Heart left ventricle (tissue), 16 donors: ENCODE data around the gene NECTIN1. TPM values are rescaled to one million over a fixed set of nuclear protein-coding genes. Genes with fewer than 3 reads are reported as not detected.

Experiments used
- ATAC-seq, 4 donors: fragments of 200-7000 bp; cut with Tn5 transposase; one replicate each; pipeline ENCODE4 v1.9.1; 2020 to 2022; ENCODE audit warnings: moderate library complexity in 4 of 4, mild to moderate bottlenecking in 3 of 4, moderate number of reproducible peaks in 1 of 4
- DNase-seq, 5 donors: peaks; one replicate each; pipeline ENCODE4 v3.0.0-alpha.2; 2020
- H3K27ac ChIP-seq, 12 donors: fragments of 200-600 bp; sonication (generic) in 4 of 12; one replicate each; pipeline versions ENCODE4 v1.5.0 to v1.8.0; 2016 to 2022; ENCODE audit warnings: mild to moderate bottlenecking in 2 of 12
- H3K27me3 ChIP-seq, 9 donors: fragments of 200-600 bp; sonication (generic) in 2 of 9; one replicate each; pipeline versions ENCODE4 v1.5.1 to v1.8.0; 2016 to 2022; ENCODE audit warnings: mild to moderate bottlenecking in 3 of 9
- H3K36me3 ChIP-seq, 9 donors: fragments of 200-600 bp; sonication (generic) in 2 of 9; one replicate each; pipeline versions ENCODE4 v1.5.0 to v1.8.0; 2018 to 2022; ENCODE audit warnings: mild to moderate bottlenecking in 2 of 9
- H3K4me1 ChIP-seq, 12 donors: fragments of 200-600 bp; sonication (generic) in 4 of 12; one replicate each; pipeline versions ENCODE4 v1.5.0 to v1.8.0; 2016 to 2022; ENCODE audit warnings: mild to moderate bottlenecking in 3 of 12
- H3K4me3 ChIP-seq, 12 donors: fragments of 200-600 bp; sonication (generic) in 4 of 12; one replicate each; pipeline versions ENCODE4 v1.5.0 to v1.8.0; 2017 to 2022; ENCODE audit warnings: mild to moderate bottlenecking in 9 of 12, moderate library complexity in 4 of 12
- H3K9me3 ChIP-seq, 12 donors: fragments of 200-600 bp; sonication (generic) in 4 of 12; one replicate each; pipeline versions ENCODE4 v1.5.0 to v1.8.0; 2016 to 2022; ENCODE audit warnings: mild to moderate bottlenecking in 1 of 12
- POLR2A ChIP-seq, 2 donors: fragments of 450-650 bp; IDR thresholded peaks; one replicate each; pipeline ENCODE4 v1.6.1; 2017; ENCODE audit warnings: antibody characterized with exemption in 2 of 2, mild to moderate bottlenecking in 2 of 2, moderate library complexity in 2 of 2
- WGBS, 4 donors: extraction: QIAGEN DNeasy Blood & Tissue Kit in 2 of 4; methylation state at CpG; one replicate each; pipeline versions ENCODE4 v1.1.5 to v1.1.7; 2013 to 2018; 5-methylcytosine and 5-hydroxymethylcytosine counted together
- intact Hi-C, 10 donors: fragments of 100-400 bp; cut with DNase I; formaldehyde crosslinking; loops; one replicate each; pipeline versions ENCODE4 v1.11.1 to v1.14.2; 2022
- polyA plus RNA-seq, 2 donors: library from polyadenylated mRNA; stranded (reverse); fragments of 200-250 nt; gene quantifications; one replicate each; pipeline ENCODE4 v1.2.3, GENCODE V29; 2013
- total RNA-seq, 9 donors: library from RNA; depleted of rRNA in 2 of 9; stranded (reverse); fragments of >200 nt in 2 of 9; fragmentation: NEBNext Ultra II Directional in 3 of 9; extraction: Animal tissue kit (Norgen Biotek cat#: 25700) in 3 of 9; gene quantifications; one replicate each; pipeline versions ENCODE4 v1.1.0 to v1.2.4, GENCODE V29; 2016 to 2023
- TF ChIP-seq, protein P1 (sequence below), 12 donors: fragments of 200-600 bp; sonication (generic) in 4 of 12; IDR thresholded peaks; one replicate each; pipeline versions ENCODE4 v1.5.0 to v1.8.0; 2018 to 2022; ENCODE audit warnings: antibody characterized with exemption in 12 of 12, mild to moderate bottlenecking in 5 of 12
- donor health status: ischemic (EF 13 %, LVEDD 7.1; RV severe dilation, severe dysfunction).
- donor health status: healthy with polysubstance abuse.
- donor health status: DM: no; HTN: yes; CAD: no.
- donor health status: DM: no; HTN: no; CAD: no.
- donor health status: ischemic (EF 25% LVEDD 6.9; RV normal size, moderate dysfunction).
- donor health status: ischemic (EF 25% LVEDD 5.7; RV mildly dilated, moderate dysfunction).
- donor health status: healthy.
- donor health status: DM: yes; HTN: yes; CAD: no.
- donor health status: ischemic (EF 35%, LVEDD 5.7; RV mildly dilated, moderate dysfunction).
- donor health status: nonischemic (EF 11% LVEDD 7.7; RV severe dilation, severe dysfunction).
- donor health status: DM: yes; HTN: yes; CAD: no.
- donor health status: PGD.
- donor health status: ischemic (EF 29% LVEDD 5.4; RV normal size, mild dysfunction).
- donor health status: nonischemic (EF 23%, LVEDD 6.1; RV moderate dilation, normal function).

The NECTIN1 gene
- total and polyA plus RNA-seq, 11 donors, result 5.8 to 28.6 (median 18.5) TPM

- H3K36me3 ChIP-seq, result no peaks in the 10 kb centered on the region
- DNase-seq, result no peak
- H3K9me3 ChIP-seq, result no peaks in the 10 kb centered on the region
- H3K27me3 ChIP-seq, result no peaks in the 10 kb centered on the region
- H3K4me1 ChIP-seq, result peaks cover 12 to 51% (median 29%) of the 10 kb centered on the region in 12 donors
- H3K4me3 ChIP-seq, result no peak overlapping the region
- no peak for TF ChIP-seq POLR2A (IDR thresholded peaks at IDR 0.05)
- TF ChIP-seq, protein P1, sequence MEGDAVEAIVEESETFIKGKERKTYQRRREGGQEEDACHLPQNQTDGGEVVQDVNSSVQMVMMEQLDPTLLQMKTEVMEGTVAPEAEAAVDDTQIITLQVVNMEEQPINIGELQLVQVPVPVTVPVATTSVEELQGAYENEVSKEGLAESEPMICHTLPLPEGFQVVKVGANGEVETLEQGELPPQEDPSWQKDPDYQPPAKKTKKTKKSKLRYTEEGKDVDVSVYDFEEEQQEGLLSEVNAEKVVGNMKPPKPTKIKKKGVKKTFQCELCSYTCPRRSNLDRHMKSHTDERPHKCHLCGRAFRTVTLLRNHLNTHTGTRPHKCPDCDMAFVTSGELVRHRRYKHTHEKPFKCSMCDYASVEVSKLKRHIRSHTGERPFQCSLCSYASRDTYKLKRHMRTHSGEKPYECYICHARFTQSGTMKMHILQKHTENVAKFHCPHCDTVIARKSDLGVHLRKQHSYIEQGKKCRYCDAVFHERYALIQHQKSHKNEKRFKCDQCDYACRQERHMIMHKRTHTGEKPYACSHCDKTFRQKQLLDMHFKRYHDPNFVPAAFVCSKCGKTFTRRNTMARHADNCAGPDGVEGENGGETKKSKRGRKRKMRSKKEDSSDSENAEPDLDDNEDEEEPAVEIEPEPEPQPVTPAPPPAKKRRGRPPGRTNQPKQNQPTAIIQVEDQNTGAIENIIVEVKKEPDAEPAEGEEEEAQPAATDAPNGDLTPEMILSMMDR (IDR thresholded peaks at IDR 0.05), result no peak
- peak overlapping the region in 1 of 12 donors; percentile 42 for H3K27ac ChIP-seq
- ATAC-seq, result no peak
- intact Hi-C loops, result loop anchor here in 1 of 10 donors (2.0 kb wide), 1 partner anchor 28 kb away; the partner anchor contains the start of gene NECTIN1
- WGBS, 4 donors, result 83 to 91% (median 89%) methylated on average over 13 of the region's 13 CpGs
These were observed 28.3 kb downstream of the NECTIN1 start for GRCh38 chr11:119700536-119701346.

DNA sequence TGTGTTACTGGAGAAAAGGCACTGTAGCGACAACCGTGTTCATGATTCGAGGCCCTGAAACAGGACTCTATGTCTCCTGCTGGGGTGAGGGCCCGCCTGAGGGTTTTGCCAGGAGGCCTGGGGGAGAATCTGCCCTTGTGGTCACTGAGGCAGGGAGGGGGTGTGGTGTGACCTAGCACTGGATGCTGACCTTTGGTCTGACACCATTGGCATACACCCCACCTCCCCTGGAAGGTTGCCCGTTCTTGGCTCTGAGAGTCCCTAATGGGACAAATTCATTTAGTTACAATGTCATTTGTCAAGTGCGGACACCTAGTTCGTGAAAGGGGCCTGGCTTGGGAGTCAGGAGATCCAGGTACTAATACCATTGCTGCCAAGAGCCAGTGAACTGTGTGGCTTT, 29.0 kb downstream of the NECTIN1 start:
- Histone ChIP-seq H3K27me3 (no peaks in the 10 kb centered on the region), H3K4me1 (peaks cover 12 to 51% (median 29%) of the 10 kb centered on the region in 12 donors), H3K27ac (peak overlapping the region in 8 of 12 donors; percentile 40 to 73 (median 56)), H3K4me3 (no peak overlapping the region), H3K9me3 (no peaks in the 10 kb centered on the region), H3K36me3 (no peaks in the 10 kb centered on the region)
- ATAC-seq, result no peak
- TF ChIP-seq, protein P1 (IDR thresholded peaks at IDR 0.05), result no peak
- no peak for TF ChIP-seq POLR2A (IDR thresholded peaks at IDR 0.05)
- intact Hi-C loops, result loop anchor here in 1 of 10 donors (2.0 kb wide), 1 partner anchor 29 kb away; the partner anchor contains the start of gene NECTIN1
- 83 to 88% (median 85%) methylated on average over 6 to 7 of the region's 7 CpGs for WGBS, 4 donors
- DNase-seq, result no peak

- intact Hi-C loops, result no loop called here
- no peaks in the 10 kb centered on the region for H3K36me3 ChIP-seq
- WGBS, 4 donors, result 16 to 32% (median 22%) methylated on average over 9 to 13 of the region's 13 CpGs
- H3K27me3 ChIP-seq, result no peaks in the 10 kb centered on the region
- ATAC-seq (peak; percentile 91 to 96 (median 92)), DNase-seq (peak; percentile 86 to 88 (median 86))
- H3K4me1 ChIP-seq, result peaks cover 12 to 51% (median 29%) of the 10 kb centered on the region in 12 donors
- no peak overlapping the region for H3K4me3 ChIP-seq
- H3K27ac ChIP-seq, result peak overlapping the region in 9 of 12 donors; percentile 49 to 73 (median 55)
- TF ChIP-seq, protein P1 (IDR thresholded peaks at IDR 0.05), result no peak
- TF ChIP-seq POLR2A (IDR thresholded peaks at IDR 0.05), result no peak
- no peaks in the 10 kb centered on the region for H3K9me3 ChIP-seq
These were observed 29.8 kb downstream of the NECTIN1 start for GRCh38 chr11:119699227-119699626.

- Histone ChIP-seq H3K4me1 (peaks cover 12 to 51% (median 29%) of the 10 kb centered on the region in 12 donors), H3K9me3 (no peaks in the 10 kb centered on the region), H3K36me3 (no peaks in the 10 kb centered on the region), H3K27ac (peak overlapping the region in 6 of 12 donors; percentile 15 to 73 (median 48)), H3K4me3 (no peak overlapping the region), H3K27me3 (no peaks in the 10 kb centered on the region)
- WGBS, 4 donors, result 31 to 60% (median 48%) methylated on average over 2 of the region's 2 CpGs
- intact Hi-C loops, result no loop called here
- DNase-seq, result no peak
- TF ChIP-seq POLR2A (IDR thresholded peaks at IDR 0.05), result no peak
- TF ChIP-seq, protein P1 (IDR thresholded peaks at IDR 0.05), result no peak
- ATAC-seq, result no peak
These were observed 31.1 kb downstream of the NECTIN1 start for GRCh38 chr11:119697882-119698281.
